Spinal cord (tissue), 10 donors: Measurements from ENCODE around the gene QSOX2. TPM values are rescaled to one million over a fixed set of nuclear protein-coding genes. Genes with fewer than 3 reads are reported as not detected.

Source experiments
- DNase-seq, 6 donors: peaks; one replicate each; pipeline versions ENCODE4 v3.0.0 to v3.0.0-alpha.2; 2013 to 2015; ENCODE audit warnings: low spot score in 6 of 6, low read depth in 4 of 6
- H3K27ac ChIP-seq: one replicate; pipeline ENCODE4 v1.5.1; 2013; ENCODE audit warnings: low read depth, low read length, control low read depth
- H3K27me3 ChIP-seq: one replicate; pipeline ENCODE4 v1.6.1; 2013; ENCODE audit warnings: low read length; ENCODE audit not compliant: control insufficient read depth, insufficient read depth
- H3K36me3 ChIP-seq: one replicate; pipeline ENCODE4 v1.6.1; 2013; ENCODE audit warnings: low read length; ENCODE audit not compliant: control insufficient read depth, insufficient read depth
- H3K4me1 ChIP-seq: one replicate; pipeline ENCODE4 v1.6.1; 2013; ENCODE audit warnings: low read length; ENCODE audit not compliant: control insufficient read depth, insufficient read depth
- H3K4me3 ChIP-seq: one replicate; pipeline ENCODE4 v1.5.1; 2013; ENCODE audit warnings: low read depth, low read length, control low read depth
- H3K9me3 ChIP-seq: one replicate; pipeline ENCODE4 v1.6.1; 2013; ENCODE audit warnings: low read length; ENCODE audit not compliant: control insufficient read depth, insufficient read depth
- WGBS: methylation state at CpG from one replicate; pipeline ENCODE4 v1.1.5; 2013; ENCODE audit warnings: missing lambda C conversion rate; ENCODE audit not compliant: insufficient coverage; 5-methylcytosine and 5-hydroxymethylcytosine counted together
- long read RNA-seq, 4 donors: transcript quantifications; one replicate each; lab custom pipeline, GENCODE V29; 2026
- polyA plus RNA-seq, 2 donors: library from polyadenylated mRNA; unstranded; fragments of 120-200 nt; gene quantifications; one replicate each; pipeline ENCODE4 v1.2.1, GENCODE V29; 2013; ENCODE audit not compliant: insufficient read length in 2 of 2
- total RNA-seq, 2 donors: library from RNA; depleted of rRNA in 1 of 2; stranded (reverse); fragments of 120-200 nt in 1 of 2; fragments of >200 nt in 1 of 2; gene quantifications; one replicate each; pipeline versions ENCODE4 v1.2.3 to v1.2.4, GENCODE V29; 2013 to 2014
- donor health status: healthy.

QSOX2 gene, protein sequence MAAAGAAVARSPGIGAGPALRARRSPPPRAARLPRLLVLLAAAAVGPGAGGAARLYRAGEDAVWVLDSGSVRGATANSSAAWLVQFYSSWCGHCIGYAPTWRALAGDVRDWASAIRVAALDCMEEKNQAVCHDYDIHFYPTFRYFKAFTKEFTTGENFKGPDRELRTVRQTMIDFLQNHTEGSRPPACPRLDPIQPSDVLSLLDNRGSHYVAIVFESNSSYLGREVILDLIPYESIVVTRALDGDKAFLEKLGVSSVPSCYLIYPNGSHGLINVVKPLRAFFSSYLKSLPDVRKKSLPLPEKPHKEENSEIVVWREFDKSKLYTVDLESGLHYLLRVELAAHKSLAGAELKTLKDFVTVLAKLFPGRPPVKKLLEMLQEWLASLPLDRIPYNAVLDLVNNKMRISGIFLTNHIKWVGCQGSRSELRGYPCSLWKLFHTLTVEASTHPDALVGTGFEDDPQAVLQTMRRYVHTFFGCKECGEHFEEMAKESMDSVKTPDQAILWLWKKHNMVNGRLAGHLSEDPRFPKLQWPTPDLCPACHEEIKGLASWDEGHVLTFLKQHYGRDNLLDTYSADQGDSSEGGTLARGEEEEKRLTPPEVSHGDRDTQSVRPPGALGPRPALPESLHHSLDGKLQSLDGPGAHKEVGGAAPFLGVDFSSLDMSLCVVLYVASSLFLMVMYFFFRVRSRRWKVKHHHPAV
- 10 to 100 TPM in 1 of 2 donors, 1 to 10 TPM in 1; 7.2 to 10.5 TPM for total RNA-seq
- 10 to 100 TPM; 16.8 to 17.0 TPM for polyA plus RNA-seq
- long read RNA-seq, donor 1, full-length matches to known transcripts, result 1 of 1 reads
- long read RNA-seq, donor 1, partial matches to known transcripts, result 0 of 1 reads
- long read RNA-seq, donor 1, other reads (novel, unspliced or antisense), result 0 of 1 reads
- long read RNA-seq, donor 2, full-length matches to known transcripts, result 1 of 1 reads
- long read RNA-seq, donor 2, partial matches to known transcripts, result 0 of 1 reads
- long read RNA-seq, donor 2, other reads (novel, unspliced or antisense), result 0 of 1 reads
- long read RNA-seq, donor 3, result 0 reads
- long read RNA-seq, donor 4, result 0 reads

DNA sequence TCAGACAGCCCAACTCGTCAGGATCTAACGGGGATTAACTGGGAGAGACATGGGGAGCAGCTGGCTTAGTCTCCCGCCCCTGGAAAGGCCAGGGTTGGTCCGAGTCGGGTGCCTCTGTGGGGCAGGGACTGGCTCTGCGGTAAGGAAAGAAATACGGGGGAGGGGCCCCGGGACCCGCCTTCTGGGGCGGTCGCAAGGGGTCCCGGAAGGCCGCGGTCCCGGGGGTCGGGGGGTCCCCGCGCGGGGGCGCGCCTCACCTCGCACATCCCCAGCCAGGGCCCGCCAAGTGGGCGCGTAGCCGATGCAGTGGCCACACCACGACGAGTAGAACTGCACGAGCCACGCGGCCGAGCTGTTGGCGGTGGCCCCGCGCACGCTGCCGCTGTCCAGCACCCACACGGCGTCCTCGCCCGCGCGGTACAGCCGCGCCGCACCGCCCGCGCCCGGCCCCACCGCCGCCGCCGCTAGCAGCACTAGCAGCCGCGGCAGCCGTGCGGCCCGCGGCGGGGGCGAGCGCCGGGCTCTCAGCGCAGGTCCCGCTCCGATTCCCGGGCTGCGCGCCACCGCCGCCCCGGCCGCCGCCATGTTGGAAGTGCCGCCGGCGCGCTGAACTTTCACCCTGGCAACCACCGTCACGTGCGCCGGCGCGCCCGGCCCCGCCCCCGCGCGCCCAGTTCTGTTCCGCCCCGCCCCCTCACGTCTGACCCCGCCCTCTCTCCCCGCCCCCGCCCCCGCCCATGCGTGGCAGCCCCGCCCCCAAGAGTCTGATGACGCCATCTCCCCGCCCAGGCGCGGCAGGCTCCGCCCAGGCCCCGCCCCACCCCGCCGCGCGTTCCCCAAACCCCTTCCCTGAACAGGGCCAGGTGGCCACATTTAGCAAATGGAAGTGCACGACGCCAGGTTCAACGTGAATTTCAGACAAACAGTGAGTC lies at the start of gene QSOX2:
Gene QSOX2, minus strand, starts transcription at position 594 of the 932 bp plus-strand sequence. Its CDS starts 9 bp downstream, at position 585.
- Histone ChIP-seq H3K4me1 (peaks cover 40% of the 10 kb centered on the region), H3K4me3 (peak within 1 kb of the TSS; percentile 54), H3K27ac (no peak within 1 kb of the TSS), H3K27me3 (no peaks in the 10 kb centered on the region), H3K36me3 (peaks cover 15% of the 10 kb centered on the region), H3K9me3 (no peaks in the 10 kb centered on the region)
- DNase-seq, result peak in 5 of 6 donors; percentile 50 to 93 (median 73)
- WGBS, result 0% methylated on average over 94 of the region's 112 CpGs

DNA sequence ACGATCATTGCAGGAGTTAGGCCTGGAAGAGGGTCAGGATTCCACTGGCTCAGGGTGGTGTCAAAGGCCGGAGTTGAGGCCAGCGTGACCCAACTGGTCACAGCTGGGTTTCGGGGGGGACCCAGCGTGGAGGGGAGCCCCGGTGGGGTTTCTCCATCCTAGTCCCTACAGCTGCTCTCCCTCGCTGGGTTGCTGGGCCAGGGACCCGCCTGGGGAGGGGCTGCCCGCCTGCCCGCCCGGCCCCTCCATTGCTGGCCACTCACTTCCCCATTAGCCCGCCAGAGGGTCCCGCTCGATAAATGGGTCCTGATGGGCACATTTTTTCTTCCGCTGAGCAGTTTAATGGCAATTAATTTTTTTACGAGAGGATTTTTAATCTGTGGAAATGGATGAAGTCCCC lies 49.4 kb upstream of the QSOX2 start:
- Histone ChIP-seq H3K4me3 (no peak overlapping the region), H3K27ac (no peak overlapping the region), H3K36me3 (peaks cover 4% of the 10 kb centered on the region), H3K4me1 (peaks cover 48% of the 10 kb centered on the region), H3K9me3 (no peaks in the 10 kb centered on the region), H3K27me3 (peaks cover 2% of the 10 kb centered on the region)
- WGBS, result 68% methylated on average over 11 of the region's 16 CpGs
- peak in 1 of 6 donors; percentile 65 for DNase-seq

DNA sequence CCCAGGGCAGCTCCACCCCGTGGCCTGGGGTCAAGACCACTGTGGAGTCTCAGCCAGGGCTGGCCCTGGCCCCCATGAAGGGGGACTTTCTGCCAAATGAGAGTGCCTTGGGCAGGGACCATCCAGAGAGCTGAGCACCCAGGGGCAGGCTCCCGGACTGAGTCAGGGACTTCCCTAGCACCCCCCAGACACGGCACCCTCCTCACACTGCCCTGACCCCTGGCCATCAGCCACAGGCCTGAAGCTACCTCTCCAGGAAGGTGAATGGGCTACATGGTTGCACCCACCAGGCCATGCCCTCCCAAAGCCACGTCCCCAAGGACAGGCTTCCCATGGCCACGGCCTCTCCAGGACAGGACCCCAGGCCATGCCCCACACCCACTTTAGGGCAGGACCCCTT lies 48.8 kb upstream of the QSOX2 start:
- Histone ChIP-seq H3K27me3 (peaks cover 2% of the 10 kb centered on the region), H3K36me3 (peaks cover 4% of the 10 kb centered on the region), H3K9me3 (no peaks in the 10 kb centered on the region), H3K27ac (no peak overlapping the region), H3K4me3 (no peak overlapping the region), H3K4me1 (peaks cover 42% of the 10 kb centered on the region)
- no peak for DNase-seq
- 82% methylated on average over 3 of the region's 5 CpGs for WGBS

DNA sequence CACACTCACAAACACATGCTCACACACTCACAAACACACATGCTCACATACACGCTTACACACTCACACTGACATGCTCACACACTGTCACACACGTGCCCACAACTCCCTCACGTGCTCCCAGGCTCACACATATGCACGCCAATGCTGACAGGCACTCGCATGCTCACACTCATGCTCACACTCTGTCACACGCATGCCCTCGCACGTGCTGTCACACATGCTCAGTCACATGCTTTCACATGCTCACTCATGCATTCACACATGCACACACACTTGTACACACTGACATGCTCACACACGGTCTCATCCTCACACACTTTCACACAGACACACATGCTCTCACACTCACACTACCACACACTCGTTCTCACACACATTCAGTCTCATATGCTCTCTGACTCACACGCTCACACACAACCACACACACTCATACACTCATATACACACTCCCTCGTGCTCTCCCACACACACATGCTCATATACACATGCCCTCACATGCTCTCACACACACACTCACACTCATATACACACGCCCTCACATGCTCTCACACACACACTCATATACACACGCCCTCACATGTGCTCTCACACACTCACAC lies 48.0 kb upstream of the QSOX2 start:
- Histone ChIP-seq H3K4me1 (peaks cover 37% of the 10 kb centered on the region), H3K27me3 (peaks cover 2% of the 10 kb centered on the region), H3K4me3 (no peak overlapping the region), H3K9me3 (no peaks in the 10 kb centered on the region), H3K36me3 (peaks cover 4% of the 10 kb centered on the region), H3K27ac (no peak overlapping the region)
- 85% methylated on average over 14 of the region's 14 CpGs for WGBS
- no peak for DNase-seq

DNA sequence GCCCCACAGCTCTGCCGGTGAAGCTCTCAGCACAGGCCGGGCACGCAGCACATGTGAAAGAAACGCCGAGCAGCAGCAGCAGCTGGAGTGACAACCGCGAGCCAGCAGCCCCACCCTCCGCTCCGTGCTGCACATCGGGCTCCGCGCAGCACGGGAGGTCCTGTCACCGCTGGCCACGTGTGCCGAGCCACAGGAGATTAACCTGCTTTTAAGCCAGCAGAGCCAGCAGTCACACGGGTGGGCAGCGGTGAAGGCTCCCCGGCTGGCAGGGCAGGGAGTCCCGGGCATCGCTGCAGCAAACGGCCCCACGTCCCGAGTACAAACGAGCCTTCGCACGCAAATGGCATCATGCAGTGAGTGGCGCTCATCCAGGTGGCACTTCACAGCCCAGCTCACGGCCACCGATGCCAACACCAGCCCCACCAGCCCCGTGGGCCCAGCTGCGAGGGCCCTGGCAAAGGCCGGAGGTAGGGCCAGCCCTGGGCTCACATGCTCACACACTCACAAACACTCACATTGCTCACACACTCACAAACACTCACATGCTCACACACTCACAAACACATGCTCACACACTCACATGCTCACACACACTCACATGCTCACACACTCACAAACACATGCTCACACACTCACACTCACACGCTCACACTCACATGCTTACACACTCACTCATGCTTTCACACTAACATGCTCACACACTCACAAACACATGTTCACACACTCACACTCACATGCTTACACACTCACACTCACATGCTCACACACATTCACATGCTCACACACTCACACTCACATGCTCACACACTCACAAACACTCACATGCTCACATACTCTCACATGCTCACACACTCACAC lies 47.2 kb upstream of the QSOX2 start:
- Histone ChIP-seq H3K4me1 (peaks cover 30% of the 10 kb centered on the region), H3K27me3 (peaks cover 2% of the 10 kb centered on the region), H3K4me3 (no peak overlapping the region), H3K9me3 (no peaks in the 10 kb centered on the region), H3K27ac (no peak overlapping the region), H3K36me3 (peaks cover 4% of the 10 kb centered on the region)
- peak in 1 of 6 donors; percentile 46 for DNase-seq
- 60% methylated on average over 34 of the region's 34 CpGs for WGBS

DNA sequence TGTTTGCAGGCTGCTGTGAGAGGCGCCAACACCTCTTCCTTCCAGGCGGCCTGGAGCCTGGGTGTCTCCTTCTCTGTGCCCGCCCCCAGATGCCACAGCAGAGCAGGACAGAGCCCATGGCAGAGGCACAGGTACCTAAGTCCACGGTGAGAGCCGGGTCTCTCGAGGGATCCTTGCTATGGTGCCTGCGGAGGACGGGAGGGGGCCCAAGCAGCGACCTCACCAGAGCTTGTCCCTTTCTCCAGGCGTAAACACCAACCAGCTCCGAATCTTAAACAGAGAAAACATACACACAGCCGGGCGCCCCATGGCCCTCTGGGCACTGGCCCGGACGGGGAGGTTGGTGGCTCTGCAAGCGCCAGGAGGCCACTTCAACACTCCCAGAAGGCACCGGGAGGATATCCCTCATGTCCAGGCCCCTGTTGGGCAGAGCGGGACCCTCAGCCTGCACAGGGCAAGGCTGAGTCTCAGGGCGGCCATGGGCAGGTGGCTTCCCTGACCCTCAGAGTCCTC lies 46.5 kb upstream of the QSOX2 start:
- Histone ChIP-seq H3K4me3 (no peak overlapping the region), H3K27me3 (peaks cover 2% of the 10 kb centered on the region), H3K36me3 (peaks cover 4% of the 10 kb centered on the region), H3K9me3 (no peaks in the 10 kb centered on the region), H3K4me1 (peaks cover 25% of the 10 kb centered on the region), H3K27ac (no peak overlapping the region)
- no peak for DNase-seq
- WGBS, result 70% methylated on average over 14 of the region's 19 CpGs

DNA sequence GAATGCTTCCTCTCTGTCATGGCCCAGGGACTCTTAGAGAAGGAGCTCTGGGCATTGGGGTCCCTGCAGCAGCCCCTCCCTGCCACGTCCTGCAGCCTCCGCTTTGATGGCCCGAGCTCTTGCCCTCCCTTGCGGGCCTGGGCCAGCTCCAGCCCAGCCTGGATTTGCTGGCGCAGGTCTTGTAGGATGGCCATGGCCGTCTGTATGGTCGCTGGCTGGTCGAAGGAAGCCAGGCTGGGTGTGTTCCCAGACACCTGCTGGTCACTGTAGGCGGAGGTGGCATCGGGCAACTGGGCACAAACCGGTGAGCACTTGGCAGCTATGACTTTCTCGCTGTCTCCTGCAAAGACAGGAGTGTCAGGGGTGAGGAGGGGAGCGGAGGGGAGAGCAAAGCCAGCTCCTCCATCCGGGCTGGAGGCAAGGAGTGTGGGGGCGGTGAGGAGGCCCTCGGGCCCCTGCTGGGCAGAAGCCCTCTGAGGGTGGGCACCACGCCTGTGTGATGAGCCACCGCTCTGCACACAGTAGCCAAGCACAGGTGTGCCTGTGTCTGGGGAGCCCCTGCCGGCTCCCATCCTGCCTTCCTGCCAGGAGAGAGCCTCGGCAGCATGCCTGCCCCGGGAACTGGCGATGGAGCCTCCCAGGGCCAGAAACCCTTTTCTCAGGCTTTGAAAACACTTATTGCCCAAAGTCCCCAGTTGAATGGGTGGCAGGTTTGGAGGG lies 45.9 kb upstream of the QSOX2 start:
- no peaks in the 10 kb centered on the region for H3K9me3 ChIP-seq
- no peak overlapping the region for H3K27ac ChIP-seq
- no peaks in the 10 kb centered on the region for H3K27me3 ChIP-seq
- peaks cover 4% of the 10 kb centered on the region for H3K36me3 ChIP-seq
- 74% methylated on average over 20 of the region's 22 CpGs for WGBS
- H3K4me1 ChIP-seq, result peaks cover 24% of the 10 kb centered on the region
- H3K4me3 ChIP-seq, result no peak overlapping the region
- DNase-seq, result no peak
